ENCODE measurements around the gene DNAJC5. TPM values are rescaled to one million over a fixed set of nuclear protein-coding genes. Genes with fewer than 3 reads are reported as not detected.
A peak's percentile ranks its signal among the peaks of the same experiment; 100 is the strongest.
"Not testable (repeated sequence)": the region's sequence is repeated elsewhere in the genome, so short reads cannot be mapped to it uniquely, and the experiment has no call there.

Gene DNAJC5
- total RNA-seq, 1 experiment from 2014 or later: 124 TPM

DNA sequence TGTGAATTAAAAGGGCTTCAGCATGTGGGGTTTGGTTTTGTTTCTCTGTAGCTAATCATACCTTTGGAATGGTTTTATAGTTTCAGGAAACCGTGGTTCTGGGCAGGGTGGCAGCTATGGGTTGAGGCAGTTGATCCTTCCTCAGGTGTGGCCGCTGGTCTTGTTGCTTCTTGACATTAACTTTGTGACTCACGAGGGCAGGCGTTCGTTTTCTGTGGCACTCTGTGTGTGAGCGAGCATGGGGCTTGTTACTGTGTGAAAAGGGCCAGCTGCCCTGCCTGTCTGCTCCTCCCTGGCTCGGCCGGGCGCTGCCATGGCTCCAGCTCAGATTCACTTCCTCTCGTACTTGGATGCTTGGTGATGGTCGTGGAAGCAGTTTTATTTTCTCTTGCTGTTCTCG lies 16.2 kb downstream of the DNAJC5 start:
- BruUV-seq (replicated peaks): no TSS peak
- ChIA-PET POLR2A (interaction anchor here (0.6 kb wide), 1 partner anchor 15 kb away, joined by 3 read pairs; no protein-coding TSS in a partner anchor), CTCF (interaction anchor here (1.1 kb wide), 1 partner anchor 146 kb away, joined by 4 read pairs; no protein-coding TSS in a partner anchor)
- intact Hi-C loops (cut with micrococcal nuclease; ENCODE audit: unreplicated experiment): no loop called here
- H3K9me3 Mint-ChIP-seq (ENCODE audit: unreplicated experiment): peaks cover 4% of the 10 kb centered on the region
- peaks cover 37% of the 10 kb centered on the region for H3K4me1 Mint-ChIP-seq (ENCODE audit: low read depth, unreplicated experiment)
- no peak overlapping the region for H3K27ac Mint-ChIP-seq (ENCODE audit: unreplicated experiment)
- TF ChIP-seq, protein P1, sequence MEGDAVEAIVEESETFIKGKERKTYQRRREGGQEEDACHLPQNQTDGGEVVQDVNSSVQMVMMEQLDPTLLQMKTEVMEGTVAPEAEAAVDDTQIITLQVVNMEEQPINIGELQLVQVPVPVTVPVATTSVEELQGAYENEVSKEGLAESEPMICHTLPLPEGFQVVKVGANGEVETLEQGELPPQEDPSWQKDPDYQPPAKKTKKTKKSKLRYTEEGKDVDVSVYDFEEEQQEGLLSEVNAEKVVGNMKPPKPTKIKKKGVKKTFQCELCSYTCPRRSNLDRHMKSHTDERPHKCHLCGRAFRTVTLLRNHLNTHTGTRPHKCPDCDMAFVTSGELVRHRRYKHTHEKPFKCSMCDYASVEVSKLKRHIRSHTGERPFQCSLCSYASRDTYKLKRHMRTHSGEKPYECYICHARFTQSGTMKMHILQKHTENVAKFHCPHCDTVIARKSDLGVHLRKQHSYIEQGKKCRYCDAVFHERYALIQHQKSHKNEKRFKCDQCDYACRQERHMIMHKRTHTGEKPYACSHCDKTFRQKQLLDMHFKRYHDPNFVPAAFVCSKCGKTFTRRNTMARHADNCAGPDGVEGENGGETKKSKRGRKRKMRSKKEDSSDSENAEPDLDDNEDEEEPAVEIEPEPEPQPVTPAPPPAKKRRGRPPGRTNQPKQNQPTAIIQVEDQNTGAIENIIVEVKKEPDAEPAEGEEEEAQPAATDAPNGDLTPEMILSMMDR (IDR thresholded peaks at IDR 0.05; ENCODE audit: insufficient read depth in 1 of 2, low read depth in 1 of 2, low read length in 1 of 2, severe bottlenecking in 1 of 2, unreplicated experiment in 1 of 2): no peak
- Histone ChIP-seq H3K4me1 (peaks cover 30% of the 10 kb centered on the region), H3K9me3 (peaks cover 14% of the 10 kb centered on the region), H3K36me3 (ENCODE audit: control insufficient read depth, insufficient read depth, low read length) (peaks cover 4% of the 10 kb centered on the region), H3K4me3 (ENCODE audit: low read depth, low read length) (no peak overlapping the region), H3K27me3 (replicated peaks; ENCODE audit: control insufficient read depth, insufficient read depth, low read length) (no peaks in the 10 kb centered on the region)
- peaks cover 69% of the 10 kb centered on the region for H3K36me3 Mint-ChIP-seq (ENCODE audit: insufficient read depth, unreplicated experiment)
- no peak overlapping the region for H3K4me3 Mint-ChIP-seq (ENCODE audit: unreplicated experiment)
- no peaks in the 10 kb centered on the region for H3K27me3 Mint-ChIP-seq (ENCODE audit: insufficient read depth, unreplicated experiment)
- no peak for DNase-seq

DNA sequence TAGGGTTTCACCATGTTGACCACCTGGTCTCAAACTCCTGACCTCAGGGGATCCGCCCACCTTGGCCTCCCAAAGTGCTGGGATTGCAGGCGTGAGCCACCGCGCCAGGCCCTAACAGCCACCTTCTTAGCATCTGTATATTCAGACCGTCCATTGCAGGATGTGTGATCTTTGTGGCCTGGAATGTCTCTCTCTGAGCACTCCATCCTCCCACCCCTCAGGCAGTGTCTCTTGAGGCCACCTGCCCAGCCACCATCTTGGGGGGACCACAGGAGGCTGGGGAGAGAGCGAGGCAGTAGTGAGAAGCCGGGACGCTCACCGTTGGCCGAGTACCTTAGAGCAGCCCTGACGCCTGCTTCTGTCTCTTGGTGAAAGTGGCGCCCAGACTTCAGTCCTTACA lies 18.8 kb downstream of the DNAJC5 start:
- no peak overlapping the region for H3K4me3 Mint-ChIP-seq (ENCODE audit: unreplicated experiment)
- H3K9me3 ChIP-seq: peaks cover 20% of the 10 kb centered on the region
- POLR2A ChIA-PET: no interaction called here
- intact Hi-C loops (cut with micrococcal nuclease; ENCODE audit: unreplicated experiment): no loop called here
- no peaks in the 10 kb centered on the region for H3K27me3 ChIP-seq (replicated peaks; ENCODE audit: control insufficient read depth, insufficient read depth, low read length)
- H3K4me3 ChIP-seq (ENCODE audit: low read depth, low read length): no peak overlapping the region
- H3K4me1 ChIP-seq: peaks cover 11% of the 10 kb centered on the region; the same call in 1 of the 2 replicates
- TF ChIP-seq, protein P1 (IDR thresholded peaks at IDR 0.05; ENCODE audit: insufficient read depth in 1 of 2, low read depth in 1 of 2, low read length in 1 of 2, severe bottlenecking in 1 of 2, unreplicated experiment in 1 of 2): no peak
- BruUV-seq (replicated peaks): no TSS peak
- CTCF ChIA-PET: no interaction called here
- H3K9me3 Mint-ChIP-seq (ENCODE audit: unreplicated experiment): peaks cover 10% of the 10 kb centered on the region
- peaks cover 22% of the 10 kb centered on the region for H3K4me1 Mint-ChIP-seq (ENCODE audit: low read depth, unreplicated experiment)
- peaks cover 4% of the 10 kb centered on the region for H3K36me3 ChIP-seq (ENCODE audit: control insufficient read depth, insufficient read depth, low read length)
- H3K27me3 Mint-ChIP-seq (ENCODE audit: insufficient read depth, unreplicated experiment): no peaks in the 10 kb centered on the region
- no peak overlapping the region for H3K27ac Mint-ChIP-seq (ENCODE audit: unreplicated experiment)
- H3K36me3 Mint-ChIP-seq (ENCODE audit: insufficient read depth, unreplicated experiment): peaks cover 87% of the 10 kb centered on the region
- no peak for DNase-seq

DNA sequence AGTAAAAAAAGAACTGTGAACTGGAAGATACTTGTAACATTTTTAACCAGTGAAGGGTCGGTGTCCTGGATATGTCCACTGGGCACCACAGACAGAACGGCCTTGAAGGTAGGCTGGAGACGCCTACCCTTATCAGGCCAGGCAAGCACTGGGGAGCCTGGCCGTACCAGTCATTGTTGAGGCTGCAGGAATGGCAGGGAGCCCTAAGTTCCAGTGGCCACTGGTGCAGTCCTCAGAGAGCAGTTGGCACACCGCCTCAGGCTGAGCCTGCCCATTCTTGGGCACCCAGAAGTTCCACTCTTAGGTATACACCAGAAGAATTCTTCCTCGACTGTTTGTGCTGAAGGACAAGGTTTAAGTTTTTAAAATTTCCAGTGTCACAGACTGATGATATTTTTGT lies 20.5 kb downstream of the DNAJC5 start:
- CTCF ChIA-PET: interaction anchor here (0.6 kb wide), 1 partner anchor 42 kb away, joined by 3 read pairs; no protein-coding TSS in a partner anchor
- H3K36me3 Mint-ChIP-seq (ENCODE audit: insufficient read depth, unreplicated experiment): peaks cover 83% of the 10 kb centered on the region
- Histone ChIP-seq H3K9me3 (peaks cover 20% of the 10 kb centered on the region), H3K27me3 (replicated peaks; ENCODE audit: control insufficient read depth, insufficient read depth, low read length) (no peaks in the 10 kb centered on the region), H3K4me1 (peaks cover 9% of the 10 kb centered on the region; the same call in 1 of the 2 replicates), H3K4me3 (ENCODE audit: low read depth, low read length) (no peak overlapping the region), H3K36me3 (ENCODE audit: control insufficient read depth, insufficient read depth, low read length) (peaks cover 5% of the 10 kb centered on the region)
- intact Hi-C loops (cut with micrococcal nuclease; ENCODE audit: unreplicated experiment): no loop called here
- H3K4me3 Mint-ChIP-seq (ENCODE audit: unreplicated experiment): no peak overlapping the region
- TF ChIP-seq, protein P1 (IDR thresholded peaks at IDR 0.05; ENCODE audit: insufficient read depth in 1 of 2, low read depth in 1 of 2, low read length in 1 of 2, severe bottlenecking in 1 of 2, unreplicated experiment in 1 of 2): no peak
- H3K27ac Mint-ChIP-seq (ENCODE audit: unreplicated experiment): no peak overlapping the region
- POLR2A ChIA-PET: interaction anchor here (0.6 to 1.0 kb wide), 3 partner anchors 41 to 325 kb away, joined by 4 to 6 read pairs (median 5); partner anchors contain the start of gene UCKL1
- no peak for DNase-seq
- no peaks in the 10 kb centered on the region for H3K27me3 Mint-ChIP-seq (ENCODE audit: insufficient read depth, unreplicated experiment)
- H3K4me1 Mint-ChIP-seq (ENCODE audit: low read depth, unreplicated experiment): peaks cover 14% of the 10 kb centered on the region
- no TSS peak for BruUV-seq (replicated peaks)
- H3K9me3 Mint-ChIP-seq (ENCODE audit: unreplicated experiment): peaks cover 10% of the 10 kb centered on the region

DNA sequence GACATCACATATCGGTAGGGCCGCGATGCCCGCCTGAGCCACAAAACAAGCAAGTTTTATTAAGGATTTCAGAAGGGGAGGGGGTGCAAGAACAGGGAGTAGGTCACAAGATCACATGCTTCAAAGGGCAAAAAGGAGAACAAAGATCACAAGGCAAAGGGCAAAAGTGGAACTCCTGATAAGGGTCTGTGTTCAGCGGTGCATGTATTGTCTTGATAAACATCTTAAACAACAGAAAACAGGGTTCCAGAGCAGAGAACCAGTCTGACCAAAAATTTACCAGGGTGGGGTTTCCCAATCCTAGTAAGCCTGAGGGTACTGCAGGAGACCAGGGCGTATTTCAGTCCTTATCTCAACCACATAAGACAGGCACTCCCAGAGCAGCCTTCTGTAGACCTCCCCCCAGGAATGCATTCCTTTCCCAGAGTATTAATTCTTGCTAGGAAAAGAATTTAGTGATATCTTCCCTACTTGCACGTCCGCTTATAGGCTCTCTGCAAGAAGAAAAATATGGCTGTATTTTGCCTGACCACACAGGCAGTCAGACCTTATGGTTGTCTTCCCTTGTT lies 21.5 kb downstream of the DNAJC5 start:
- H3K4me3 ChIP-seq (ENCODE audit: low read depth, low read length); H3K36me3 ChIP-seq (ENCODE audit: control insufficient read depth, insufficient read depth, low read length); H3K4me1 ChIP-seq; intact Hi-C loops (cut with micrococcal nuclease; ENCODE audit: unreplicated experiment); CTCF ChIA-PET; H3K9me3 Mint-ChIP-seq (ENCODE audit: unreplicated experiment); H3K27ac Mint-ChIP-seq (ENCODE audit: unreplicated experiment); BruUV-seq (replicated peaks); H3K27me3 ChIP-seq (replicated peaks; ENCODE audit: control insufficient read depth, insufficient read depth, low read length); H3K4me3 Mint-ChIP-seq (ENCODE audit: unreplicated experiment); H3K27me3 Mint-ChIP-seq (ENCODE audit: insufficient read depth, unreplicated experiment): not testable (repeated sequence)
- POLR2A ChIA-PET: interaction anchor here (1.0 kb wide), 1 partner anchor 40 kb away, joined by 4 read pairs; the partner anchor contains the start of gene UCKL1
- DNase-seq: peak; percentile 71
- H3K9me3 ChIP-seq: peaks cover 20% of the 10 kb centered on the region
- H3K4me1 Mint-ChIP-seq (ENCODE audit: low read depth, unreplicated experiment): peaks cover 14% of the 10 kb centered on the region
- peaks cover 83% of the 10 kb centered on the region for H3K36me3 Mint-ChIP-seq (ENCODE audit: insufficient read depth, unreplicated experiment)
